ENCODE data around the gene C5AR2. TPM values are rescaled to one million over a fixed set of nuclear protein-coding genes. Genes with fewer than 3 reads are reported as not detected.
"Not testable (repeated sequence)": the region's sequence is repeated elsewhere in the genome, so short reads cannot be mapped to it uniquely, and the experiment has no call there.

Gene C5AR2
- total RNA-seq, 1 donor from 2014 or later = 2.2 TPM

DNA sequence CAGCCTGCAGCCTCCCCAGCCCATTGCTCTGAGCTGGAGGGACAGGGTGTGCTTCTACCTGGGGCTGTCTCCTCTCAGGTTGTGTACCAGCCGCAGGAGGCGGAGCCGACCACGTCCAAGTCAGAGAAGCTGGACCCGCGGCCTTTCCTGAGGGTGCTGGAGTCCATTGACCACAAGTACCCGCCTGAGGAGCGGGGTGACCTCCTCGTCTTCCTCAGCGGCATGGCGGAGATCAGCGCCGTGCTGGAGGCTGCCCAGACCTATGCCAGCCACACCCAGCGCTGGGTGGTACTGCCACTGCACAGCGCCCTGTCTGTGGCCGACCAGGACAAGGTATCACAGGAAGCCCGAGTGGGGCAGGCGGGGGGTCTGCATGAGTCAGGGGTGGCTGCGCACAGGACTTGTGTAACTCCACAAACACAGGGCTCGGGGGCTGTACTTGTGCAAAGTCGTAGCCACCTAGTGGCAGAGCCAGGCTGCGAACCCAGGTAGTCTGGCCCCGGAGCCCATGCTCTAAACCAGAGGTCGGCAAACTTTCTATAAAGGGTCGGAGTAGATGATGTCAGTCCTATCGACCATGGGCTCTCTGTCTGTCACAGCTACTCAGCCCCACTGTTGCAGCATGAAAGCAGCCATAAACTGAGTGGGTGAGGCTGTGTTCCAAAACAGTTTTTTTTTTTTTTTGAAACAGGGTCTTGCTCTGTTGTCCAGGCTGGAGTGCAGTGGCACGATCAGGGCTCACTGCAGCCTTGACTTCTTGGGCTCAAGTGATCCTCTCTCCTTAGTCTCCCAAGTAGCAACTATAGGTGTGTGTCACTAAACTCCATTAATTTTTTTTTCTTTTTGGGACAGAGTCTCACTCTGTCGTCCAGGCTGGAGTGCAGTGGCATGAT is 26.1 kb downstream of the C5AR2 start:
- DNase-seq (ENCODE audit: low spot score) (no peak), ATAC-seq (no peak)

DNA sequence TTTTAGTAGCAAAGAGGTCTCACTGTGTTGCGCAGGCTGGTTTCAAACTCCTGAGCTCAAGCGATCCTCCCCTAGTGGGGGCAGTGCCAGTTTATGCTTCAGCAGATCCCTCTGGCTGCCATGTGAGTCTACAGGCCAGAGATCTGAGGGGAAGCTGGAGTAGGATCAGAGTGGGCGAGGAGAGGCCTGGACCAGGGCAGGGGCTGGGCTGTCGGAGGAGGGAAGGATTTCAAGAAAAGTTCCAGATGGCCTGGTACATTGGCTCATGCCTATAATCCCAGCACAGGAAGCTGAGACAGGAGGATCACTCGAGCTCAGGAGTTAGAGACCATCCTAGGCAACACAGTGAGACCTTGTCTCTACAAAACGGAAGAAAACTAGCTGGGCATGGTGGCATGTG is 27.0 kb downstream of the C5AR2 start:
- DNase-seq (ENCODE audit: low spot score) (no peak), ATAC-seq (no peak)

GRCh38 chr19:47362321-47362720 is 30.3 kb downstream of the C5AR2 start:
- no peak for DNase-seq (ENCODE audit: low spot score)

GRCh38 chr19:47363758-47364531 is 32.0 kb downstream of the C5AR2 start:
- DNase-seq (ENCODE audit: low spot score) (no peak), ATAC-seq (peak; percentile 47)

More at GRCh38 chr19:47362321-47362720, 30.3 kb downstream of the C5AR2 start:
- ATAC-seq = no peak

GRCh38 chr19:47365455-47365854 is 33.5 kb downstream of the C5AR2 start:
- DNase-seq (ENCODE audit: low spot score); ATAC-seq: not testable (repeated sequence)

GRCh38 chr19:47370045-47370611 is 38.2 kb downstream of the C5AR2 start:
- ATAC-seq (no peak), DNase-seq (ENCODE audit: low spot score) (no peak)

GRCh38 chr19:47371261-47371660 is 39.3 kb downstream of the C5AR2 start:
- DNase-seq (ENCODE audit: low spot score) = no peak
- ATAC-seq = no peak

- ATAC-seq = no peak
- DNase-seq (ENCODE audit: low spot score) = no peak
Measured at GRCh38 chr19:47372603-47373002, 40.6 kb downstream of the C5AR2 start.

DNA sequence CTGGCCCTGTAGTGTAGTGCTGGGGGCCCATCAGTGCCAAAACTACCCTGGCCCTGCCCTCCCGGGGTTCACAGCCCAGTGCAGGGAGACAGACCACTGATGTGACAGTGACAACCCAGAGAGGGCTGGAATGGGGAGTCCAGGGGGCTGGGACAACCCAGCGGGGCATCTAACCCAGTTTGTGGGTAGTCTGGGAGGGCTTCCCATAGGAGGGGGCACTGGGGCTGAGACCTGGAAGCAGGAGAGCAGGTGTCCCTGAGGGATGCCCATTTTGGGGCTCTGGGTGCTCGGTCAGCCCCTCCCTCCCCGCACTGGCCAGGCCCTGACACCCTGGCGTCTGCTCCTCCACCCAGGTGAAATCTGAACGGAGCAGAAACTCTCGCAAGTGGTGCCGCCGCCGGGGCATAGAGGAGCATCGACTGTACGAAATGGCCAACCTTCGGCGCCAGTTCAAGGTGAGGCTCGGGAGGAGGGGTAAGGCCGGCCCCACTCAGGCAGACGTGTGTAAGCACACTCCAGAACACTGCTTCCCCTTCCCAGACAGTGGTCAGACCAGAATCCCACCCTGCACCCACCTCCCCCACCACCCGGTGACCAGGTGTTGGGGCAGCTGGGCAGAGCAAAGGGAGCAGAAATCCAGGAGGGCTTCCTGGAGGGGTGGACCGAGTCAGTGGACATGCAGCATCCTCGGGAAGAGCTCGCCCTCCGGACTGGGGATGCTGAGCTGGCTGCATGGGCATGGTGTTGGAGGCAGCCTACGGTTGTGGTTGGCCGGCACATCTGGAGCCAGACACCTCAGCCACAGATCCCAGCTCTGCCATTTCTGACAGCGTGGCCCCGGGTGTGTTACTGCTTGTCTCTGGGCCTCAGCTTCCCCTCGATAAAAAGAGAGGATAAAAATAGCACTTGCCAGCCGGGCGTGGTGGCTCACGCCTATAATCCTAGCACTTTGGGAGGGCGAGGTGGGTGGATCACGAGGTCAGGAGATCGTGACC is 41.6 kb downstream of the C5AR2 start:
- DNase-seq (ENCODE audit: low spot score) = no peak
- ATAC-seq = no peak

DNA sequence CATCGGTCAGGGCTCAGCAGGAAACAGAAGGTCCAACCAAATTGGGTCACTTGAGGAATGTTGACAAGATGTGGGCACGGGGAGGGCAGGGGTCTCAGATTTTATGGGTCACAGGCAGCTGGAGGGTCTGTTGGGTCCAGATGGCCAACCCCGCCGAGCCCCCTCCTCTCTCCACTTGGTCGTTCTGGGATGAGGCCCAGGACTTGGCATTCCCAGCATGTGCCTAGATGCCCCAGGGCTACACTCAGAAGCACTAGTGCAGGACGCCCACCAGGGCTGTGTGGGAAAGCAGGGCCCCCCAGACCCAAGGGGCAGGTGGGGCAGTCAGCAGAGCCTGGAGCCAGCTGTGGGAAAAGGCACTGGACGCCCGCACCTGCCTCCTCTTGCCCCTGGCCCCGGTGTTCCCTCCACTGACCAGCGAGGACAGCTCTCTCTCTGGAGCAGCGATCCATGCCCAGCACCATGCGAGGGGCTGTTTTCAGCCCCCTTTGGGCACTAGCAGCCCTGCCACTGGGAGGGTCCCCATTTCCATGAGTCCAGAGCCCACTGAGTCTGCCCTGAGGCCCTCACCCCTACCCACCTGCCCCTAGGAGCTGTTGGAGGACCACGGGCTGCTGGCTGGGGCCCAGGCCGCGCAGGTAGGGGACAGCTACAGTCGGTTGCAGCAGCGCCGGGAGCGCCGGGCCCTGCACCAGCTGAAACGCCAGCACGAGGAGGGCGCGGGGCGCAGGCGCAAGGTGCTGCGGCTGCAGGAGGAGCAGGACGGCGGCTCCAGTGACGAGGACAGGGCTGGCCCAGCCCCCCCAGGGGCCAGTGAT is 43.1 kb downstream of the C5AR2 start:
- ATAC-seq (no peak), DNase-seq (ENCODE audit: low spot score) (no peak)

- DNase-seq (ENCODE audit: low spot score) = no peak
- ATAC-seq = no peak
Measured at GRCh38 chr19:47375694-47376588, 44.0 kb downstream of the C5AR2 start.

GRCh38 chr19:47376589-47377144 is 44.7 kb downstream of the C5AR2 start:
- peak; percentile 67 for DNase-seq (ENCODE audit: low spot score)

DNA sequence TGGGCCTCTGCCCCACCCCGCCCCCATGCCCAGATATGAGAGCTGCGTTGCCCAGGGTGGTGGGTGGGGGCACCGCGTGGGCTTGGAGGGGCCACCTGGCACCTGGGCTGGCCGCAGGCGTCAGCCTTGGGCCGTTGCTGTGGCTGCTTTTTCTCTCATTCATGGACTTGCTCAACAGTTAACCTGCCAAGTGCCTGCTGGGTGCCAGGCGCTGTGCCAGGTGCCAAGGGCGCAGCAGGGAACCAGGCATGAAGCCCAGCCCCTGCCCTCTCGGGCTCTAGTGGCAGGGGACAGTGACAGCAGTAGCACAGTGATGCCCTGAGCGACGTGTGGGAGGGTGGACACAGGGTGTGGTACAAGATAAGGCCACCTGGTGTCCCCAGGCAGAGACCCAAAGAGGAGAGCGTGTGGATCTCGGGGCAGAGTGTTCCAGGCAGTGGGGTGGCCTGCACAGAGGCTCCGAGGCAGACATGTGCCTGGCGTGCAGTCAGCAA is 45.3 kb downstream of the C5AR2 start:
- ATAC-seq = peak; percentile 88

More at GRCh38 chr19:47376589-47377144, 44.7 kb downstream of the C5AR2 start:
- ATAC-seq = peak; percentile 70

GRCh38 chr19:47377801-47378200 is 45.8 kb downstream of the C5AR2 start:
- ATAC-seq (no peak), DNase-seq (ENCODE audit: low spot score) (no peak)

More for the DNA sequence above, 45.3 kb downstream of the C5AR2 start:
- DNase-seq (ENCODE audit: low spot score) = peak; percentile 93

DNA sequence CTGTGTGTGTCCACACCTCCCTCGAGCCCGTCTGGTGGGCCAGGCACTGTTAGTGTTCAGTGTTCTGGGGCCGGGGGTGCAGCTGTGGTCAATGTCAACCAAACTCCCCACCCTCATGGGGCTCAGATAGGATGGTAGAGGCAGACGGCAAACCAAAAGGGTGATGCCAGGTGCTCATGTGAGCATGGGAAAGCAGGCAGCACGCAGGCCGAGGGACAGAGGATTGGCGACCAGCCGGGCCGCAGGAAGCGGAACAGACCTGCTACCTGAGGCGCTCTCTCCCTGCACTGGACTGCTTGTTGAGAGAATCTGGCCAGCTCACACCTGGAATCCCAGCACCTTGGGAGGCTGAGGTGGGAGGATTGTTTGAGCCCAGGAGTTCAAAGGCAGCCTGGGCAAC is 46.3 kb downstream of the C5AR2 start:
- DNase-seq (ENCODE audit: low spot score) = no peak
- ATAC-seq = no peak

DNA sequence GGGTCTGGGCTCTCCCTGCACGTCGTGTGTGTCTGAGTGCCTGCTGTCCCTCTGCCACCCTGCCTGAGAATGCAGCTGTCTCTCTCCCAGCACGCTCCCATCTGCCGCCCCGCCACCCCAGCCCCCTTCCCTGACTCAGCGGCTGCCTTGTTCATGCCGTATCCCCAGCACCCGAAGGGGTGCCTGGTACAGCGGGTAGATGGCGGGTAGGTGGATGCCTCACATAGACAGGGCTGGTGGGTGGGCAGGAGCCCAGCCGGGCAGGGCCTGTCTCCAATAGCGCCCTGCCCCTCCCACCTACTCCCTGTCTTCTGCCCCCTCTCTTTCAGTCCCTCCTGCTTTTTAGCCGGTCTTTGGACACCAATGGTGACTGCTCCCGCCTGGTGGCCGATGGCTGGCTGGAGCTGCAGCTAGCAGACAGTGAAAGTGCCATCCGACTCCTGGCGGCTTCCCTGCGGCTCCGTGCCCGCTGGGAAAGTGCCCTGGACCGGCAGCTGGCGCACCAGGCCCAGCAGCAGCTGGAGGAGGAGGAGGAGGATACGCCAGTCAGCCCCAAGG is 47.5 kb downstream of the C5AR2 start:
- ATAC-seq (no peak), DNase-seq (ENCODE audit: low spot score) (no peak)

DNA sequence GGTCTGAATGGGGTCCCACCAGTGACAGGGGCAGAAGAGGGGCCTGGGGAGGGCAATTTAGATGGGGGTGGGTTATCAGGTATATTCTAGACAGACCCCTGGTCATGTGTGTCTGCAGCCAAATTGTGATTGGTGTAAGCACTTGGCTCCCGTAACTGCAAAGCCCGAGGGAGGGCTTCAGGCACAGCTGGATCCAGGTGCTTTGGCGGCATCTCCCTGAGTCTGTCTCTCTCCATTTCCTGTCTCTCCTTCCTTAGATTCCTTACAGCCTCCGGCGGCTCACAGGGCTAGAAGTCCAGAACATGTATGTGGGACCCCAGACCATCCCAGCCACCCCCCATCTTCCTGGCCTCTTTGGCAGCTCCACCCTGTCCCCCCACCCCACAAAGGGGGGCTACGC is 48.6 kb downstream of the C5AR2 start:
- DNase-seq (ENCODE audit: low spot score) (no peak), ATAC-seq (no peak)

GRCh38 chr19:47381121-47381520 is 49.1 kb downstream of the C5AR2 start:
- ATAC-seq (no peak), DNase-seq (ENCODE audit: low spot score) (no peak)

Data from left lobe of liver (tissue), 2 donors.